GM19240 (cell line): ENCODE results near the gene RANBP3L.
"Not testable (repeated sequence)": the region's sequence is repeated elsewhere in the genome, so short reads cannot be mapped to it uniquely, and the experiment has no call there.

Source experiments
- DNase-seq: peaks from one replicate; pipeline ENCODE4 v3.0.0; 2011; ENCODE audit warnings: low spot score; ENCODE audit not compliant: insufficient read length

The RANBP3L gene

DNA sequence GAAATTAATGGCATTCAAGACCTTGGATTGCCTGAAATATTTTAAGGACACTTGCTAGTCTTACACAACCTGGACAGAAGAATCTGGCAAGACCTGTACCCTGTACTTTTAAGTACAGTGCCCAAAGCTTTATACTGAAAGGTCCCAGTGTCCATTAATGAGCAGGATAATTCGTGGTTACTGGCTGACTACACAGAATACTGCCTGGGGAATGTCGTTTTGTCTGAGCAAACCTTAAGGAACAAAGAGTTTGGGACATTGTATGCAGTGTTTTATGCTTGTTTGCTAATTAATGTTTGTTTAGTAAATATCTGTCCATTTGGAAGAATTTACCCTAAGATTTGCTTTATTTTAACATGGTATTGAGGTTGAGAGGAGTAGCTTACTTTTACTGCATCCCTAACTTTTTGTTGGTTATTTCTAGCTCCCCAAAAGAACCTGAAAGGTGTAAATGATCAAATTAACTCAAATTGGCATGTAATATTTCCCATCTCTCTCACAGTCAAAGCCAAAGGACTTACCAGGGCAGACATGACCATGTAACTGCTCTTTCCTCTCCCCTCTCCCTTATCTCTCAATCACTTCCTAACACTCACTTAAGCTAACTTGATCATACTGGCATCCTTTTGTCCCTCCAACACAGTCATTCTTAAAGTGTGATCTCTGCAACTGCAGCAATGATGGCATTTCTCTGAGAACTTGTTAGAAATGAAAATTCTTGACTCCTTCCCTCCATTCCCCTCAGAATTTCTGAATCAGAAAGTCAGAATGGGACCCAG, 15.7 kb downstream of the RANBP3L start:
- DNase-seq: no peak

DNA sequence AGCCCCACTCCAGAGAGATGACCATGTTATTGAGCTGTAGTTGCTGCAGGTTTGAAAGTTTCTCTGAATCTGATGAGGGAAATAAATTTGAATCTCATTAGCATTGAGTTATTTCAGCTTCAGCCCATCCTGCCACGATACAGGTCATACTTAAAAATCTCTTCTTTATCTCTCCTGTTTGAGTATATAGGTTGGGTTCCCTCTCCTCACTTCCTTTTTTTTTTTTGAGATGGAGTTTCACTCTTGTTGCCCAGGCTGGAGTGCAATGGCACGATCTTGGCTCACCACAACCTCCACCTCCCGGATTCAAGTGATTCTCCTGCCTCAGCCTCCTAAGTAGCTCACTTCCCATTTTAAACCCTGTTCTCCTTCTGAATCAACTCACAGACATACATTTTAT, 17.9 kb downstream of the RANBP3L start:
- not testable (repeated sequence) for DNase-seq

DNA sequence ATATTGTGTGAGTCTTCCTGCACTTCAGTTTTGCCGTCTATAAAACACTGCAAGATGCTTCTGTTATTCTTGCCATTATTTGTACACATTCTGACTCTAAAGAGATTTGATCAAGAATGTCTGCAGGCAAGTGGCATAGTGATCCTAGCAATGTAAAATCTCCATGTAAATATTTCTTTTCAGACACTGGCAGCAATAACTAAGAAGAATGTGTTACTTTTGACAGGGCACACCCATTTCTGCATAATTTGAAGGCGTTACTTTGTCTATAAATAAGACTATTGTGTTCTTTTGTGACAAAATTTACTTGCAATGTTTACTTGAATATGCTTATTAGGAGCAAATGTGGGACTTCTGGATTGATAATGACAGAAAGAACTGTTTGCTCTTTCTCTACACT, 20.1 kb downstream of the RANBP3L start:
- DNase-seq: no peak

DNA sequence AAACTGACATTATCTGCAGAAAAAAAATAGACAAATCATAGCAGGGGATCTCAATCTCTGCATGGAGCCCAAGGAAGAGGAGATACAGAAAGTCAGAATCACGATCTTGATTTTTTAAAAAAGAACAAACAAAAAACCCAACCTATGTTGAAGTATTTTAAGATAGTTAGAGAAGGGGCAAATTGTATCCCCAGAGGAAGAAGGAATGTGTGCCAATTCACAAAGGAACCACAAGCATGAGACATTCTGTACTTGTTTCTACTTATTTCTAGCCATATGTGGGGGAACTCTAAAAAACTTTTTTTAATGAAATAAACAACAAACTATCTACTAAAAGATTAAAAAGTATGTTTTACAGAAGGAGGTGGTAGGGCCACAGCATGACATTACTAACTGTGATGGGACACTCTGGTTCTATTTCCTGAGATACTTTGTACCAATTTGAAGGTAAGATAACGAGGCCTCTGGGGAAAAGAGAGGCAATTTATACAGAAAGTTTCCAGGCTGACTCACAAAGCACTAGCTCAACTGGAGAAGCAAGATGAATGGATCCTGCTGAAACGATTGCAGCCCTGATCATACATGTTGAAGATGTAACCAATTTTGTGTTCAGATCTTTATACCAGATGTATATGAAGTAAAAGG, 22.5 kb downstream of the RANBP3L start:
- no peak for DNase-seq

DNA sequence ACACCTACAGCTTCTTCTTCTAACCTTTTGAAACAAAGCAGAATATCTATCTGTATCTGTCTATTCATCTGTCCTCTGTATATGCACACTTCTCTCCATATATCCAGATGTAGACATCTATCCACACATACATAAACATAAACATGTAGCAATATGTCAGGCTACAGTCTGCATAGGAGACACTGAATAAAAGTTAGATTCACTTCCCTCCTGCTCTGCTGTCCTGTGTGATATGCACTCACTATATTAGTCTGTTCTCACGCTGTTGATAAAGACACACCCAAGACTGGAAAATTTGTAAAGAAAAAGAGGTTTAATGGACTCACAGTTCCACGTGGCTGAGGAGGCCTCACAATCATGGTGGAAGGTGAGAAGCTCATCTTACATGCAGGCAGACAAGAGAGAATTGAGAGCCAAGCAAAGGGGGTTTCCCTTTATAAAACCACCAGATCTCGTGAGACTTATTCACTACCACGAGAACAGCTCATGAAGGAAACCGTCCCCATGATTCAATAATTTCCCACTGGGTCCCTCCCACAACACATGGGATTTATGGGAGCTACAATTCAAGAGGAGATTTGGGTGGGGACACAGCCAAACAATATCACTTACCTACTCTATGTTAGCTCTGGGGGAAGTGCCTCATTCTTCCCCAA, 24.1 kb downstream of the RANBP3L start:
- DNase-seq: no peak

DNA sequence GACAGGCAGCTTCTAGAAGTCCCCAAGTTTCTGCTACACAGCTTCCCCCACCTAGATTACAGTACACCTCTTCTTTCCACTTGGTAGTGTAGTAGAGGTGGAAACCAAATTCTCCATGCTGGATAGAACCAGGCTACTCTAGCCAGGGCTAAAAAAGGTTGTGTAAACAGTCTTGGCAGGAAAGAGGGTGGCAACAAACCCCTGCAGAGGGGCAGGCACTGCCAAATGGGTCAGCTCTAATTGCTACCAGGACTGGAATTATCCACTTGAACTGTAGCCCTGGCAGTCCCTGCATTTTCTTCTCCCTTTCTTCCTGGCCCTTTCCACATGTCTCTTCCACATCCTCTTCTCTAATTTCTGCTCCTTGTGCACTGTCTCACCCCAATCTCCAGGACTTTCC, 24.8 kb downstream of the RANBP3L start:
- DNase-seq: no peak

DNA sequence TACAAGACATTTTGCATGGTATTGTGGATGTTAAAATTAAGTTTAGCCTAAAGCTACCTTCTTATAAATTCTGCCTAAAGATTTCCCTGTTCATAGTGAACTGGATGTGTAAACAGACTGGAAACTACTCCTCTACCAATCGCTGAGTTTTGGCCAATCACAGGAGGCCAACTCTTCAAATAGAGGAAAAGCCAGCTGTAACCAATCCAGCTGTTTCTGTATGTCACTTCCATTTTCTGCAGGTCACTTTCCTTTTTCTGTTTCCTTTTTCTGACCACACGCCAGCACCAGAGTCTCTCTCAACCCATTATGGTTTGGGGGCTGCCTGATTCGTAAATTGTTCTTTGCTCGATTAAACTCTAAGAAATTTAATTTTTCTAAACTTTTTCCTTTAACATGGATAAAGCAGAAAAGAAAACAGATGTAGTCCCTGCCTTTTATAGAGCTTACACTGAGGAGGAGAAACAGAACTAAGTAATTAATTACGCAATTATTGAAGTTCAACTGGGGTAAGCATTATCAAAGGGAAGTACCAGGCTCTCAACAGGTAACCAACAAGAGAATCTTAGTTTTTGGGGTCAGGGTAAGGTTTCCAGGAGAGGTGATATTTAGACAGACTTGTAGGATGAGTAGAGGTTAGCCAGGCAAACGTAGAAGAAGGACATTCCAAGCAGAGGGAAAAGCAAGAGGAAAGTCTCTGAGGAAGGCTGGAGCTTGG, 27.7 kb downstream of the RANBP3L start:
- no peak for DNase-seq

DNA sequence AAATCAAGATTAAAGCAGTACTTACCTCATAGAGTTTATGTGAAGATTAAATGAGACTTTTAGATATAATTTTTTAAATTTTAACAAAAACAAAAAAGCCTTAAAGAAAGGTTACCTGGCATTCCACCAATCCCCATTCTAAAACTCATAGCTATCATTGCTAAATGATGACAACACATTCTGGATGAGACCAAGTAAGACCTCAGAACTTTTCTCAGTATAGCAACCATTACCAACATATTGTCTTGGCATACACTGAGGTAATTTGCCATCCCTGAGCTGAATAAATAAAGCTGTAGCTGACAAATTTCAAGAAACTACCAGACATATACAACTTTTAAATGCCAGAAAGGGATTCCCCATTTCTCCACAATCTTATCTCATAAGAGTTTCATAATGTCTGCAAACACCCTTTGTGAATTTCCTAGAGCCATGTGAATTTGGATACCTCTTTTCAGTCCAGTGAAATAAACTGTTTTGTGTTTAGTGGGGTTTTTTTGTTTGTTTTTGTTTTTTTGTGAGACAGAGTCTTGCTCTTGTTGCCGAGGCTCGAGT, 29.5 kb downstream of the RANBP3L start:
- no peak for DNase-seq

DNA sequence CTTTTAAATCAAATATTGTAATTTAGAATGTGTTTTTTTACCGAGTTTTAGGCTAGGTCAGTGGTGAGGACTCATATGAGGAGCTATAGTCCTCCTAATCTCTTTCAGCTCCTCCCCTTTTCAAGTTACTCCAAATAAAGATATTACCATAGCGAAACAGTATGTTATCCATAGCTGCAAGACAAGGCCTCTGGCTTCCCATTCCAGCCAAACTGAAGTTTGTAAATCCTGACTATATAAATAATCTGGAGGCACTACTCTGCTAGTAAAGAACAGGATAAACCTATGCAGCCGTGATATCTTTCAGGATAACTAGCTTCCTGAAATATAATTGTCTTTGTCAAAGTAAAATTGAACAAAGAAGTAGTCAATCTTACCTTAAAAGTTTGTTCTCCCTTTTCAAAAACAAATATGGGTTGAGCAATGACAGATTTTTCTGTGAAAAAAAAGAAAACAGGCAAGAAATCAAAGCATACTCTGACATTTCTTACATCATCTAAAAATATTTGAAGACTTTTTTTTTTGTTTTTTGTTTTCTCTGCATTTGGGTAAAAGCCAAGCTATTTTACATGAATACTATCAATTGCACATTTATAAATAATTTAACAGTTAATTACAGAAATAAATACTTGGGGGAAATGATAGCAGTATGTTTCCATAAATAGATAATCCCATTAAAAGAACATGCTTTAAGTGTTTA, 30.7 kb downstream of the RANBP3L start:
- no peak for DNase-seq

DNA sequence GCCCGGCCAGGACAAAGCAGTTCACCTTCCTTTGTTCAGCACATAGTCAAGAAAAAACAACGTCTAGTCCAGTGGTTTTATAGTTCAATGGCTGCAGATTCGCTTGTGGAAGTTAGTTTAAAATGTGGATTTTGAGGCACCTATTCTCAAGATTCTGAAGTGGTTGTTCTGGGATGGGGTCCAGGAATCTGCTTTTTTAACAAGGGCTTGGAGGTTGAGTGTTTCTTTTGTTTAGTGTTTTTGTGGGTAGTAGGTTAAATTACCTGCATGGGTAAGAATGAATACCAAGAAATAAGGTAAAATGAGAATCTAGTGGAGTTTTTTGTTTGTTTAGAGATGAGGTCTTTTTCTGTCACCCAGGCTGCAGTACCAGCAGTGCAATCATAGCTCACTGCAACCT, 31.5 kb downstream of the RANBP3L start:
- no peak for DNase-seq

DNA sequence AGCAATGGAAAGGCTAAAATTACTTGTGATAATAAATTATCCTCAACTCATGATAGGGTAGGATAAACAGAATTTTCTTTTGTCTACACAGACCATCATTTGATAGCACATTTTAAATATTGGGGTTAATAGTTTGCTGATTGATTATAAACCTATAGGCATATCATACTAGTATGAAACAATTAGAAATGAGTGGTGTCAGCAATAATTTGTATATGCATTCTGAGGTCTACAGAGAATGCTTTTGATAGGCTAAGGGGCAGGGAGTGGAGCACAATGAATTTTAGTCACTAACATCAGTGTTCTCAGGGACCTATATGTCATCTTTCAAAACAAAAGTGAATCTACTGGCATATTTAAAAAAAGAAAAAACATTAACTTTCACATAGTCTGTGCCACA, 32.2 kb downstream of the RANBP3L start:
- no peak for DNase-seq

DNA sequence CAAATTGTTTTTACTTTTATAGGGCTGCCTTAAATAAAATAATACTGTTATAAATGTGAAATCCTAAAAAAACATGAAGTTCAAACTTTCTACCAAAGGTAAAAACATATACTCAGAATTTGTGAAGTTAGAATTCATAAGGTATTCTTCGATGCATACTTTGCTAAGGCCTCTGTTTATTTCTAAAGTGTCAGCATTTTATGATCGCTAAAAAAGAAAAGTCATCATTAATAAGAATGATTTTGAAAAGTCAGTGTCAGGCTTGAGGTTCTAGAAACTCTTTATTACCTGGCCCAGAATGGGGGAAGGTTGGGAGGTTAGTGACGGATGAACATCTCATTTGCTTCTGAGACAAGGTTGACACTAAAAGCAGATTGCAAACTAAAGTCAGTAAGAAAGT, 33.8 kb downstream of the RANBP3L start:
- no peak for DNase-seq

DNA sequence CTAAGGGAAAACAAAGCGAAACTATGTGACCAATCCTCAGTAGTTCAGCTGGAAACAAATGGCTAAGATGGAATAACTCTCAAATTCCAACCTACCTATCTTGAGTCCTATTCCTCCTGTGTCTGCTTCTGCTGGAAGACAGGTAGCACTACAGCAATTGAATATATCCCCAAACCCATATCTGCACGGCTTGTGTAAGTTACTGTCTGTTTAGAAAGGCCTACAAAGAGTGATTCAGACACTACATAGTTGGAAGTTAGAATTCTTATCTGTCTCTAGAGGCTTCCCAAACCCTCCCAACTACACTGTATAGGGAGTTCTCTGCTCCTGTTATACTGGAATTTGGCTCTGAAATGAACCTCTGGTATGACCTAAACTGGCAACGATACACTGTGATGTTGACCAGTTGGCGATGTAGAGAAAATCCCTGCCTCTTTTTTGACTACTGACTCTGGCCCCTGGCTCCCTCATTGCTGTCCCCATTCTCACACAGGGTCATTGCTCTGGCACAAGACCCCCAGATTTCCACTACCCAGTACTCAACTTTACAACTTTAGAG, 37.4 kb downstream of the RANBP3L start:
- no peak for DNase-seq

DNA sequence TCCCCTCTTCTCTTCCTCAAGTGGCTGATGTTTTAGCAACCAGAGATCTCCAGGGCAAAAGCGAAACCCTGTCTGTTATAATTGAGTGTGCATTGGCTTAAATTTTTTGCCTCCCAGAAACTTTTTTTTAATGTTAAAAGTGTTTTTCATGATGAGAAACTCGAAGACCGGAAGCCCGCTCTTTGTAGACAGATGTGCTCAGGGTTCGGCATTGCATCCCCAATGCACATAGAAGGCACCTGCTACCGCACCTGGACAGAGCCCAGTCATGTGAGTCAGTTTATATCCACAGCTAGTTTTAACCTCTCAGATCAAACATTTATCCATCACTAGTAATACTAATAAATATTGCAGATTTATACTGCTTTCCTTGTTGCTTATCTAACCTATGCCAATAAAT, 40.5 kb downstream of the RANBP3L start:
- no peak for DNase-seq

DNA sequence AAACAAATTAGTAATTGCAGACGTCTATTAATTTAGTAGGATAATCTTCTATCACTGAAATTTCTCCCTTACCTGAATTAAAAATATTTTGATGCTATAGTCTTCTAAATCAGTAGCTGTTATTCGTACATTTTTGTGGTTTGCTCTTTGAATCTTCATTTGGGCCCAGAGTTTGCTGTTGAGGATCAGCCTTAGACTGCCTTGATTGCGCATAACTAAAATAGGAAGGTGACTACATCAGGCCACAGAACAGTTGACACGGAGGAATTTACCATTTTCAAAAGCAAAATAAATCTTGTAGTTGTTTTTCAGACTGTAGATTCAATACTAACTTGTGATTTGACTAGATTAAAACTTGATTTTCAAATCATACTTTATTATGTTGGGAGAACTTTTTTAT, 48.1 kb downstream of the RANBP3L start:
- no peak for DNase-seq

DNA sequence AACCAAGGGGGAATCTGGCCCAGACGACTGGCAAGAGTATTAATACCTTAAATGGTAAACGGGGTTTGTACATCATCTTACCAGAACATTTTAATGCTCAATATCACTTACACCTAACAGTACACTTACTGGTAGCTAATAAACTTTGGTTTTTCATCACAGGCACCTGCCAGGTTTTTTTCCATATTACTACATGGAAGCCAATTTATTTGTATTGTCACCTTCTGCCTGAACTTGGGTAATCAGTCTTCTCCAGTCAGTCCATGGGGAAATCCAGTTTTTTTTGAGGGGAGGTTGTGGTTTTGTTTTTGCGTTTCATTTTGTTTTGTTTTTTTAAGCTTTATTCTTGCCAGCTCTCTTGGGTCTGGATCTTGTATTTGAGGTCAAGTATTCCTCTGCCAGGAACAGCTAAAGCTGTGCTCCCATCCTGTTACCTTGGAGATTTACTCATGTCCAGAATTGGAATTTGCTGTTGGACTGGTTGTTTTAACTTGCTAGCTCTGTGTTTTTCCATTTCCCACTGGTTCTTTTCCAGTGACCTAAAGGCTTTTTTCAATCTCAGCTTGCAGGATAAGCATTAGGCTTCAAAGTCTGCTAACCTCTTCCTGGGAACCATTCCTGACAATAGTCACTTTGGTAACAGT, 48.9 kb downstream of the RANBP3L start:
- no peak for DNase-seq

DNA sequence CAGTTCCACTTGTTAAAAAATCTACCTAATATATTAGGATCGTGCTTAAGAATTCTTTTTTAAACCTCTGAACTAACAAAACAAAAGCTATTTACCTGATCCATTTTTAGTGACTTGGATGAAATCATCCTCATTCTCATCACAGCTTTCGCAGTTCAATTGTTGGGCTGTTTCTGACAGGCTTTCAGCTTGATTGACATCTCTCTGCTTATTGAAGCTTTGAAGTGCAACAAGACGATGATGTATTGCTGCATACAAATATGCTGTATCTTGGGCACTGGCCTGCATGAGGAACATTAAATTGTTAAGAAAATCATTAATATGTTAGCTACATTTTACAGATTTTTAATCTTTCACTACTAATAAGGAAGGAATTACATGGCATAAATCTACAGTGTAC, 50.5 kb downstream of the RANBP3L start:
- DNase-seq: no peak

DNA sequence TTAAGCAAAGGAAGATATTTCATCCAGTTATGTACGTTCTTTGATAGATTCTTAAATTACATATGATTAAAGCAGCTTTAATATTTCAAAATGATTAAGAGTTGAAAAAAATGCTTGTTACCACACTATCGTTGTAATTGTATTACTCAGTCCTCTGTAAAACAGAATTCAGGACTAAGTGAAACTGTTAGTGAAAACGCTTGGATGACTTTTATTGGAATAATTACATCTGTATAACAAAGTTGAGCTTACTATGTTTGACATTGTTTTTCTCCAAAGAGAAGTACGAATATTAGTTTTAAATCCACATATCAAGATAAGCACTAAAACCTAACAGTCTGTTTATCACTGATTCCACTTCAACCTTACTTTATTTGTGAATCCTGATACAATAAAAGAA, 51.3 kb downstream of the RANBP3L start:
- DNase-seq: no peak

DNA sequence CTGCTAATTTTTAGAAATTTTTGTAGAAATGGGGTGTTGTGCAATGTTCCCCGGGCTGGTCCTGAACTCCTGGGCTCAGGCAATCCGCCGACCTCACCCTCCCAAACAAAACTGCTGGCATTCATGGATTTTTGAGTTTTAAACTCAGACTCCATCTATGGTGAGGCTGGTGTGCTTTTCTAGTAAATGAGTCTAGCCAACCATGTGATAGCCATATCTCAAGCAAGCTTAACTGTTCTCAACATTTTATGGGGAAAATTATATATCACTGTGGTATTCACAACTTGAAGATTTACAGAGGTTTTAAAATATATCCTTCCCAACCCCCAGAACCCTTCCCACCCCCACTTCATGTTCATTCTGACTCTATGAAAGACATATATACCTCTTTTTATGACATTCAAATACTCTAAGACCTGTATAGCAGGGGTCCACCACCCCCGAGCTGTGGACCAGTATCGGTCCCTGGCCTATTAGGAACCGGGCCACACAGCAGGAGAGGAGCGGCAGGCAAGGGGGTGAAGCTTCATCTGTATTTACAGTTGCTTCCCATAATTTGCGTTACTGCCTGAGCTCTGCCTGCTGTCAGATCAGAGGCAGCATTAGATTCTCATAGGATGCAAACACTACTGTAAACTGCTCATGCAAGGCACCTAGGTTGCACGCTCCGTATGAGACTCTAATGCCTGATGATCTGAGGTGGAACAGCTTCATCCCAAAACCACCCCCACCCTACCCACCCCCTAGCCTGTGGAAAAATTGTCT, 55.5 kb downstream of the RANBP3L start:
- no peak for DNase-seq

DNA sequence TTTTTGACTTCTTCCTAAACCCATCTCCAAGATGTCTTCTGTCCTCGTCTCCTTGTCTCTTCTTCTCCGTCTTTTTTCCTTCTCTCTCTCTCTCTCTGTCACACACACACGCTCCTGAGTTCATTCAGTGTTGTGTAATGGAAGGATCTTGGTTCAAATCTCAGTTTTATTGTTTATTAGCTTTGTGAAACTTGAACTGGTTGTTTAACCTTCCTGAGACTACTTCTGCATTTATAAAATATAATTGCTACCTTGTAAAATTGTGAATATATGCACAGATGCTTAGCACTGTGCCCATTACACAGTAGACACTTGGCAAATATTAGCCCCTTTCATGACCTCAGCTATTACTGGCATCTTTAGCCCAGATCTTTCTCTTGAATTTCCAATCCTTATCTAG, 57.6 kb downstream of the RANBP3L start:
- DNase-seq: no peak
